Non-pigmented ciliary epithelial cell (primary cell): ENCODE measurements around the gene NUDT3.
A peak's percentile ranks its signal among the peaks of the same experiment; 100 is the strongest.
"Not testable (repeated sequence)": the region's sequence is repeated elsewhere in the genome, so short reads cannot be mapped to it uniquely, and the experiment has no call there.

ENCODE experiments used
- DNase-seq: peaks from one replicate; pipeline ENCODE4 v3.0.0-alpha.2; 2010; ENCODE audit warnings: low read depth

Gene NUDT3

DNA sequence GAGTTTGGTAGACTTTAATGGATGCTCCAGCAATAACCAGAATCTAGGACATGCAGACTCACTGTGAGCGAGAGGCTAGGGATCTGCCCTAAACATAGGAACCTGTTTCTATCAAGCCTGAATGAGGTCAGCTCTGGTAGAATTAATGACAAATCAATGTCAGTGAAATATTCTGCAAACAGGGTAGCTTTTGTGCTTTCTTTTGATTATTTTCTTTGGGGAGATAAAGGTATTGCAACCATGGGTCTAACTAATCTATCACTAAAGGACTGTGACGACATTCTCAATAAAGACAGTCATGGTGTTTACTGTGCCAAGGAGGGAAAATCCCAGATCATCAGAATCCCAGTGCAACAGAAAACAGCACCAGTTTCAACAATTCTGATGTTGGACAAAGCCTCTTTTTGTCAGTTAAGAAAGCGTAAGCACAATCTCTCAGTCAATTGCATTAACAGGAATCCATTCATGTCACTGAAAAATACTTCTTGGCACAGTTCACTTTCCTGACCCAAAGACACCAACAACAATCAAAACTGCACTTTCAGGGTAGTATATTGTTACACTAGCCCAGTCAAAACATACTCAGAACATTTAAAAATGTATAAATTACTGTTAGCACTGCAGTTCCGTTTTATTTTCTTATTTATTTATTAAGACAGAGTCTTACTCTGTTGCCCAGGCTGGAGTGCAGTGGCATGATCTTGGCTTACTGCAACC is 106.9 kb downstream of the NUDT3 start:
- DNase-seq: no peak

DNA sequence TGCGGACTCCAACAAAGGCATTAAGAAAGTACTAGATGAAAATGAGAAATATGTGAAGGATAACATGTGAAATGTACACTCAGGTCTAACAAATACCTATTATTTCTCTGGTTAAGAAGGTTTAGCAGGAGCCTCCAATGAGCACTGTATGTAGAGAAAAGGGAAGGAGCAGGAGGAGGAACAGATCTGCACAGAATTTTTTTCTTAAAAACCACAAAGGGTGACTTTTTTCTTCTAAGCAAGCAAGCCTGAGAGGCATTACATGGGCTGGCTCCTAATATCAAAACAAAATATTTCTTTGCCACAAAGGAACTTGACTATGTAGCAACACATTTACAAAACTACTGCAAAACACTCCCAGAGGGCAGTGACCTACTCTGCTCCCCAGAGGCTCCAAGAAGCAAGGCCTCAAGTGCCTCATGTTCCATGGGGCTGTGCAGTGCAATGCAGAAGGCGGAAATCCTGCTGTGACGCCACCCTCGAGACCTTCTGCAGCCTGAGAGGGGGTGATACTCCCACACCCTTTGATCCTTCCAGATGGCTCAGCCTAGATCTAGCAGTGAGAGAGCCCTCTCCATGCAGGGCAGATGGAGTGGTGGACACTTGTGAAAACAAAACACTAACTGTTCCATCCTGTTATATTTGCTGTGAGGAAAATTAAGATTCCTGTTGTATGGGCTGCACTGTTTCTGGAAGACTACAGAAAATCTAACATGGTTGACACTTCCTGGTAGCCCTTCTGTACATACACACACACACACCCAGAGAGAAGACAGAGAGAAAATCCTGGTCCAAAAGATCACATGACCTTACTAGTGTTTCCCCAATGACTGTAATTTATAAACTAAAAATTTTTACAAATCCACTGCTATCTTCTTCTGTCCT is 107.7 kb downstream of the NUDT3 start:
- DNase-seq: peak; percentile 41

DNA sequence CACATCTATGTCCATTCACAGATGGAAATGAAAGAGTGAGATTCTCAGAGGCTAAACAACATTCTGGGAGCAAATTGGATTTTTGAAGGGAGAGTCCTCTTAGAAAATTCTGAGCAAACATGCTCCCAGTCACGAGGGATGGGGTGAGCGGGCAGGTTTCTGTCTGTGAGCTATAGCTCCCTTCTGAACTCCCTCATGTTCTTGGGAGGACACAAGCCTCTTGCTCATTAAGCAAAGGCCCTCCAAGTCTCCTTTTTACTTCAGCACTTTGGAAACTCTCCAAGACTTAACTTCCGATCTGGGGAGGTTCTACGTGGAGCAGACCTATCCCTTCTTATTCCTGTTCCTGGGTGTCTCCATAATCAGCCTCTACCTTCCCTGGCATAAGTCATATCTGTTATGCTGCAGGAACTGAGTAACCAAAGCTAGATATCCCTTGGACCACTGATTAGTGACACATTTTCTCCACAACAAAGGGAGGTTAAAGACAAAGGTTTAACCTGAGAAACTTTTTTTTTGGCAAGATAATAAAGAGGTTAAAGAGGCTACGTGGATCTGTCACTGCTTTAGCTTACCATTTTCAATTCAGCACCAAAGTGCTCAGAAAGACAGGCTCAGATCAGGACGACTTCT is 110.7 kb downstream of the NUDT3 start:
- DNase-seq: no peak

DNA sequence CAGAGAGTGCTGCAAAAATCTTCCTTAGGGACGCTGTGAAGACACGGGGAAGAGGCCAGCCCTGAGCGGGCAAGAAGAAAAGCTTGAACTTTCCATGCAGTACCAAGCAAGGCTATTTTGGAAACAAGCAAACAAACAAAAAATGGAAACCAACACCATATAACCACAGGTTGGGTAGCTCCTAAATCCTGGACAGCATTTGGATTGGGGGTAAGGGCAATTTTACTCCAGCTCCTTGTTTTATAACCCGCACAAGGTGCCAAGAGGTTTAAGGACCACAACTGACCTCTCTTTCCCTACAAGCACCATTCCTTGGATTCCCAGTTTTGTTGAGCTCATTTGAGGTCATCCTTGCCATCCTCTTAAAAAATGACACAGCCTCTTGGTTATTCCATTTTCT is 112.3 kb downstream of the NUDT3 start:
- no peak for DNase-seq

DNA sequence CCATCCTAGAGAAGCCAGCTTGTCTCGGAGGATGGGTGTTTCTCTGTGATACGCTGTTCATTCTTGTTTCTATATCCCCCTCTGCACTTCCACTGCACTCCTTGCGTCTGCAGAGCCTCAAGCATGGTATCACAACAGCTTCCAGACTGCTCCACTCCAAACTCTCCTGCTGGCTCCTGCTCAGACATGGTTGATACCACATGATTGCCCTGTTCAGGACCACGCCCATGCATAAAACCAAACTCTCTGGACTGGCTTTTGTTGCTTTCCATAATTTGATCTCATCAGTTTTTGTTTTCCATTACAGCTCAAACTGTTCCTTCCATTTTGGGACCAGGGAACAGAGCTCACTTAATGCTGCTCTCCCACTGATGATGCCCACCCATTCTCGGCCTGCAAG is 113.6 kb downstream of the NUDT3 start:
- DNase-seq: no peak

DNA sequence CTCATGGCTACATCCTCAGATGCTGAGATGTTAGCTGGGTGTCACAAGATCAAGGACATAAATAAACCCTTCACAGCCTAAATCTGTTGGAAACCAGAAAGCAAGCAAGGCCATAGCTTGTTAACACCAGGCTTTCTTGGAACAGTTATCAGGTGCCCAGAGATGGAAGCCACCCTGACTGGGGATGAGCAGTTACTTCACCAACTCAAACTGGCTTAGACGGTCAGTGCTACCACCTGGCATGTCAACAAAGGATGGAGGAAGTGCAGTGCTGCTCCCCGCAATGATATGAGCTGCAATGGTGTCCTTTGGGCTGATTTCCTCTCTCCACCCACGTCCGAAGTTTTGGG is 114.7 kb downstream of the NUDT3 start:
- DNase-seq: no peak

DNA sequence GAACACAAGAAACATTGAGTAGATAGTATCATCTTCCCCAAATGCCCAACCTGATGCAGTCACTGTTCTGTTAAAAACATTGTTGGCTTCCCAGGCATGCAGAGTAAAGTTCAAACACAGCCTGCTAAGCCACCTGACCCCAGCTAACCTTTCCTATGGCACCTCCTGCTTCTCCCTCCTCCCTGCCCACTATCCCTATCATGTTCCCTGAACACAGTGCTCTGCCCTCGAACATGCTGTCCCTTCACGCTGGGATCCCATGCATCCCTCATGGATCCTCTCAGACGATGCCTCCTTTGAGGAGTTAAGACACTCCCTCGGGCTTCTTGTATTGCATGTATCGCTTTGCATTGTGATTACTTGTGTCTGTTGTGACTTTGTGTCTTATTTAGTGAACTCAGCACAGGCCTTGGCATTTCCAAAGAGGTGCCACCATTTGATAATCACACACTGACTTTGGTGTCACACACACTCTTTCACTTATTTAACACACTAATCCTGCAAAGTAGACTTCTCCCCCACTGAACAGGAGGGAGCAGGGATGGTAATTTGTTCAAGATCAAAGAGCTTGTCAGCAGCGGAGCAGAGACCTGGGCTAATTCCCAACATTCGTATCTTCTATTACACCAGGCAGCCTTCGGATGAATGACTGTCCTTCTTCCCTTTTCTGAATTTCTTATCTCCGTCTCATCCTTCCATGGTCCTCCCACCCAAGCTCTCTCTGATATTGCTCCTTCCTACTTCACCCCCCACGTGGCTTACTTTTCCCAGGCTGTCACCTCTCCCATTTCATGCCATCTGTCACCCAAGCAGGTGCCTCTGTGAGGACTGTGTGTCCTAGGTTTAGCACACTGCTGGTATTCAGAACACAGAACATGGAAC is 115.3 kb downstream of the NUDT3 start:
- no peak for DNase-seq

DNA sequence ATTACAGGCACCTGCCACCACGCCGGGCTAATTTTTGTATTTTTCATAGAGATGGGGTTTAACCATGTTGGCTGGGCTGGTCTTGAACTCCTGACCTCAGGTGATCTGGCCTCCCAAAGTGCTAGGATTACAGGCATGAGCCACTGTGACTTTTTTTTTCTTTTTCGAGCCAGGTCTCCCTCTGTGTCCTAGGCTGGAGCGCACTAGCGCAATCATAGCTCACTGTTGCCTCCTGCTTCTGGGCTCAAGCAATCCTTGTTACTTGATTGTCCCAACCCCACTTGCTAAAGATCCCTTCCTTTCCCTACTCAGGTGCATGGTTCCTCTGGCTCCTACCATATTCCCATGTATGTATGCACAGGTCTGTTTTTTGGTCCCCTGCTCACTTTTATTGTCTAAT is 116.3 kb downstream of the NUDT3 start:
- no peak for DNase-seq

DNA sequence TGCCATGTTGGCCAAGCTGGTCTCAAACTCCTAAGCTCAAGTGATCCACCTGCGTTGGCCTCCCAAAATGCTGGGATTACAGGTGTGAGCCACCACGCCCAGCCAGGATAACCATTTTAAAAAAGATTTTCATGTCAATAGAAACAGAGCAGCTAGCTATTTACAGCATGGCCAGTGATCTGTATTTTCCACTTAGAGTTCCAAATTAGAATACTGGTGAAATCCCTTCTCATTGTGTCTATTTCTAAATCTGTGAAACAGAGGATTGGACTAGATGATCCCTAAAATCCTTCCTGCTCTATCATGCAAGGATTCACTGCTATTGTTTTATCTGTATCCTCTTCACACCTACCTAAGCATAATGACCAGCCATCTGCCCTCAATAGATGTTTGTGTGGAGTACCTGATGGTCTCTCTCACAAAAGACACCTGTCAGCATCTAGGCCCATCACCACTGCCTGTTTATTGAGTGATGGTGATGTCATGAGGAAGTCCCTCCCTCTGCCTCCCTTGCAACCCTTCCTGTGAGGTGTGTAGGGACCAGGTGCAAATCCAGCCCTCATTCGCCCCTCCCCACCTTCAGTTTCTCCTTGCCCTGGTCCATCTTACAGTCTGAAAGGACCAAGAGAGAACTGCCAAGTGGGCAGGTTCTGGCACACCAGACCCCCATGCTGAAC is 117.2 kb downstream of the NUDT3 start:
- DNase-seq: no peak

DNA sequence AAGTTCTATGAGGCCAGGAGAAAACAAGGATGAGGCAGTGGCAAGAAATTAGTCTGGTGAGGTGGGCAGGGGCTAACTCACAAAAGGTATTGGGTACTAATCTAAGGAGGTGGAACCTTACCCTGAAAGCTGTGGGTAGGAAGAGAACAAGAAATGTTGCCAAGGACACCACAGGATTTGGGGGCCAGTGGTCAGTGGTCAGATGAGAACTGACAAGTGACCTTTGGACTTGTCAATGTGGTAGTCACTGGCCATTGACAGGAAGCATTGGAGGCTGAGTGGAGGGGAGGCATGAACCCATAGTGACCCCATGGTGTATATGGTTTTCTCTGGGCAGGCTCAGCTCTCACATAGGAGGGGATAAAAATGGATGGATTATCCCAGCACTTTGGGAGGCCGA is 118.3 kb downstream of the NUDT3 start:
- no peak for DNase-seq

DNA sequence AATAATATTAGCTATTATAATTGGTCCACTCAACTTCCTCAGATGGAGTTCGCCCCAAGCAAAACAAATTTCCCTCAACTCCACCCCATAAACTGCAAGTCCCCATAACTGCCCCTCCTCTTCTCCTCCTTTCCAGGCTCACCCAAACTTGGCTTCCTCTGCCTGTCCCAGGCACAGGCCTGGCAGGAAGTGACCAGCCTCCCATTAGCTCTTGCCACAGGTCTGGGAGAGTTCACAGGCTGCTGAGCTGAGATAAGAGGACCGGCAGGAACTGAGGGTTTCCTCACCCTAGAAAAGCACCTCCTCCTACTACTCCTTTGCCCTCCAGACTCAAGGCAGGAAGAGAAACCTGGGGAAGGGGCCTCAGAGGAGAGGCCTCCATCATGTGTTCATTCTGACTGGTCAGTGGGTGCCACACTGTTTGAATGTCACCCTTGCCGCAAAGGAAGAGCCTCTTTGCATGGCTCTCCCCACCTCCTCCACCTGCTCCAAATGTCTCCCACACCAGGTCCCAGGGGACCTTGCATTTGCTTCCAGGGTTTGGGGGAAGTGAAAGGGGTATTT is 119.1 kb downstream of the NUDT3 start:
- DNase-seq: no peak

DNA sequence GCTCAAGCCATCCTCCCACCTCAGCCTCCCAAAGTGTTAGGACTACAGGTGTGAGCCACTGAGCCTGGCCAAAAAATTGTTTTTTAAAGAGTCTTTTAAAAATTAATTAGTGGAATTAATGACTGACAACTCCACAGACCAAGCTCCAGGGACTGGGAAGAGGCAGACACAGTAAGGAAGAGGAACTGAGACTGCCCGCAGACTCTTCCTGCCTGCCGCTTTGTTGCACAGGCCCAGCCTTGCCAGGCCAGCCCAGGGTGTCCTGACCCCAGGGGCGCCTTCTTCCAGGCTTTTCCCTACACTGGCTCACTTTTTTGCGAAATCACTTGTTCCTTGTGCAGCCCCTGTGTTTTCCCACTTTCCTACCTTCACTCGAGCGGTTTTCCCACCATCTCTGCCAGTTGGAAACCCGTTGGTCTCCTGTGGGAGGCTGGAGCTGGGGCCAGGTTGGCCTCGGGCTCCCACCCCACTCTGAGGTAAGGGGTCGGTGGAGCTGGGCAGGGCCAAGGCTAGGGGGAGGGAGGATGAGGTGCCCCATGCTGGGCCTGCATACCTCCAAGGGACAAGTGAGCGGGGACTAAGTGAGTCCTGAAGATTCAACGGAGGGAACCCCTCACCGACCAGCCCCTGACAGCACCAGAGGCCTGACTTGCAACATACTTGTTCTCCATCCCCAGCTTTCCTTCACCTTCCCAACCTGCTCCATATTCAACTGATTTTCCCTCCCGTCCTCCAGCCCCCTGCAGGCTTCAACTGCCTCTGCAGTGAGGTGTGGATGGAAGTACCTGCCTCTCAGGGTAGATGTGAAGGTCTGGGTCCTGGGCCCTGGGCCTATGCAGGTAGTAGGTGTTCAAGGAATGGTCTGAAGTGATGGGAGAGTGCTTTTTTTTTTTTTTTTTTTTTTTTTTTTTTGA is 120.2 kb downstream of the NUDT3 start:
- DNase-seq: no peak

DNA sequence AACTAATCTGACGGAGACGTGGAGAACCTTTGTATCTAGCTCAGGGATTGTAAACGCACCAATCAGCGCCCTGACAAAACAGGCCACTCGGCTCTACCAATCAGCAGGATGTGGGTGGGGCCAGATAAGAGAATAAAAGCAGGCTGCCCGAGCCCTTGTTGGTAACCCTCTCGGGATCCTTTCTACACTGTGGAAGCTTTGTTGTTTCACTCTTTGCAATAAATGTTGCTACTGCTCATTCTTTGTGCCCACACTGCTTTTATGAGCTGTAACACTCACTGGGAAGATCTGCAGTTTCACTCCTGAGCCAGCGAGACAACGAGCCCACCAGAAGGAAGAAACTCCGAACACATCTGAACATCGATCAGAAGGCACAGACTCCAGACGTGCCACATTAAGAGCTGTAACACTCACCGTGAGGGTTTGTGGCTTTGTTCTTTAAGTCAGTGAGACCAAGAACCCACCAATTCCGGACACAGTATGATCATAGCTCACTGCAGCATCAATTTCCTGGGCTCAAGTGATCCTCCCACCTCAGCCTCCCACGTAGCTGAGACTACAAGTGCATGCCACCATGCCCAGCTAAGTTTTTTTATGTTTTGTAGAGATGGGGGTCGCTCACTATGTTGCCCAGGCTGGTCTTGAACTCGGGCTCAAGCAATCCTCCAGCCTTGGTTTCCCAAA is 122.7 kb downstream of the NUDT3 start:
- DNase-seq: not testable (repeated sequence)

DNA sequence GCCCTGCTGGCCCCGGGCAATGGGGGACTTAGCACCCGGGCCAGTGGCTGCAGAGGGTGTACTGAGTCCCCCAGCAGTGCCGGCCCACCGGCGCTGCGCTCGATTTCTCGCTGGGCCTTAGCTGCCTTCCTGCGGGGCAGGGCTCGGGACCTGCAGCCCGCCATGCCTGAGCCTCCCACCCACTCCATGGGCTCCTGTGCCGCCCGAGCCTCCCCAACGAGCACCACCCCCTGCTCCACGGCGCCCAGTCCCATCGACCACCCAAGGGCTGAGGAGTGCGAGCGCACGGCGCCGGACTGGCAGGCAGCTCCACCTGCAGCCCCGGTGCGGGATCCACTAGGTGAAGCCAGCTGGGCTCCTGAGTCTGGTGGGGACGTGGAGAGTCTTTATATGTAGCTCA is 123.3 kb downstream of the NUDT3 start:
- not testable (repeated sequence) for DNase-seq

DNA sequence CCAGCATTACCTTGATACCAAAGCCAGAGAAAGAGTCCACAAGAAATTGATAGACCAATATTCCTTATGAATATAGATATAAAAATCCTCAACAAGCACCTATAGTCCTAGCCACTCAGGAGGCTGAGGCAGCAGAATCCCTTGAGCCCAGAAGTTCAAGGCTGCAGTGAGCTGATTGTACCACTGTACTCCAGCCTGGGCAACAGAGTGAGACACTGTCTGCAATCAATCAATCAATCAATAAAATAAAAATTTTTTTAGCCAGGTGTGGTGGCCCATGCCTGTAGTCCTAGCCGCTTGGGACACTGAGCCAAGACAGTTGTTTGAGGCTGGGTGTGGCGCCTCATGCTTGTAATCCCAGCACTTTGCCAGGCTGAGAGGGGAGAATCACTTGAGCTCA is 124.7 kb downstream of the NUDT3 start:
- no peak for DNase-seq

DNA sequence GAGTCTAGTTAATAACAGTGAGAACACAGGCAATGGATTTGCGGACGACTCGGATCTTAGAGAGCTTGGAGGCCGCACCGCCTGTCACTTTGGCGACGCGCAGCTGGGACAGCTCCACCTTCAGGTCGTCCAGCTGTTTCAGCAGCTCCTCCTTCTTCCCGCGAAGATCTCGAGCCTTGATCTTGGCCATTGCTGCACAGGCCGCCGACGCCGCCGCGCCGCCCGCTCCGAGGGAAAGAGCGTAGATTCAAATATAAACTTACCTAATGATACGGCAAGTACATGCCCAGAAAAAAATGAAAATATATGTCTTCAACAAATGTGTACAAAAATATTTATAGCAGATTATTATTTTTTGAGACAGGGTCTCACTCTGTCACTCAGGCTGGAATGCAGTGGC is 129.0 kb downstream of the NUDT3 start:
- not testable (repeated sequence) for DNase-seq

DNA sequence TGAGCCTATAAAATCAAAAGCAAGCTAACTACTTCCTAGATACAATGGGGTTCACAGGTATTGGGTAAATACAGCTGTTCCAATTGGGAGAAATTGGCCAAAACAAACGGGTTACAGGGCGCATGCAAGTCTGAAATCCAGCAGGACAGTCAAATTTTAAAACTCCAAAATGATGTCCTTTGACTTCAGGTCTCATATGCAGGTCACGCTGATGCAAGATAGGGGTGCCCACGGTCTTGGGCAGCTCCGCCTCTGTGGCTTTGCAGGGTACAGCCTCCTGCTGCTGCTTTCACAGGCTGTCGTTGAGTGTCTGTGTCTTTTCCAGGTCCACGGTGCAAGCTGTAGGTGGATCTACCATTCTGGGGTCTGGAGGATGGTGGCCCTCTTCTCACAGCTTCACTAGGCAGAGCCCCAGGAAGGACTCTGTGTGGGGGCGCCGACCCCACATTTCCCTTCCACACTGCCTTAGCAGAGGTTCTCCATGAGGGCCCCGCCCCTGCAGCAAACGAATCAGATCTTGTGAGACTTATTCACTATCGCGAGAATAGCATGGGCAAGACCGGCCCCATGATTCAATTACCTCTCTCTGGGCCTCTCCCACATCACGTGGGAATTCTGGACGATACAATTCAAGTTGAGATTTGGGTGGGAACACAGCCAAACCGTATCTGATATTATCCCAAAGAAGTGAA is 131.7 kb downstream of the NUDT3 start:
- DNase-seq: no peak

DNA sequence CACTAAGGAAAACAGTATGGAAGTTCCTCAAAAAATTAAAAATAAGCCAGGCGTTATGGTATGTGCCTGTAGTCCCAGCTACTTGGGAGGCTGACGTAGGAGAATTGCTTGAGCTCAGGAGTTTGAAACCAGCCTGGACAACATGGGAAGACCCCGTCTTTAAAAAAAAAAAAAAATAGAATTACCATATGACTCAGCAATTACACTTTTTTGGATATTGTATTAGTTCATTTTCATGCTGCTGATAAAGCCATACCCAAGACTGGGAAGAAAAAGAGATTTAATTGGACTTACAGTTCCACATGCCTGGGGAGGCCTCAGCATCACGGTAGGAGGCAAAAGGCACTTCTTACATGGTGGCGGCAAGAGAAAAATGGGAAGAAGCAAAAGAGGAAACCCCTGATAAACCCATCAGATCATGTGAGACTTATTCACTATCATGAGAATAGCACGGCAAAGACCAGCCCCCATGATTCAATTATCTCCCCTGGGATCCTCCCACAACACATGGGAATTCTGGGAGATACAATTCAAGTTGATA is 132.9 kb downstream of the NUDT3 start:
- no peak for DNase-seq

DNA sequence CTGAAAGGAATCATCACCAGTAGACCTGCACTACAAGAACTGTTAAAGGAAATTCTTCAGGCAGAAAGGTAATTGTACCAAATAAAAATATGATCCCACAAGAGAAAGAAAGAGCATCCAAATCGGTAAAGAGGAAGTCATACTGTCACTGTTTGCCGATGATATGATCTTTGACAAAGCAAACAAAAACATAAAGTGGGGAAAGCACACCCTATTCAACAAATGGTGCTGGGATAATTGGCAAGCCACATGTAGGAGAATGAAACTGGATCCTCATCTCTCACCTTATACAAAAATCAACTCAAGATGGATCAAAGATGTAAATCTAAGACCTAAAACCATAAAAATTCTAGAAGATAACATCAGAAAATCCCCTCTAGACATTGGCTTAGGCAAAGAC is 140.1 kb downstream of the NUDT3 start:
- DNase-seq: not testable (repeated sequence)
